Stimulated activated CD8-positive, alpha-beta memory T cell treated with anti-CD3 and anti-CD28 coated beads, Interleukin-15, amount 100 ng/mL, for 24 hours (primary cell): ENCODE results near the gene CCT7.
"Not testable (repeated sequence)": the region's sequence is repeated elsewhere in the genome, so short reads cannot be mapped to it uniquely, and the experiment has no call there.

Source experiments
- DNase-seq: peaks from one replicate; pipeline ENCODE4 v3.0.0-alpha.2; 2020; ENCODE audit warnings: low read depth

Gene CCT7

GRCh38 chr2:73233932-73234832 lies at the start of gene CCT7:
Gene CCT7, plus strand, starts transcription at chr2:73234308. Its CDS starts 71 bp downstream, at chr2:73234379.
- peak; percentile 57 for DNase-seq

- no peak for DNase-seq
Observed at GRCh38 chr2:73185965-73186364, 48.1 kb upstream of the CCT7 start.

GRCh38 chr2:73187549-73187948 lies 46.6 kb upstream of the CCT7 start:
- no peak for DNase-seq

- DNase-seq = no peak
Observed at GRCh38 chr2:73197579-73197978, 36.5 kb upstream of the CCT7 start.

- DNase-seq = not testable (repeated sequence)
Observed at GRCh38 chr2:73200281-73200680, 33.8 kb upstream of the CCT7 start.

- no peak for DNase-seq
Observed at GRCh38 chr2:73202156-73203054, 31.7 kb upstream of the CCT7 start, which contains the start of gene NOTO. Gene NOTO, plus strand, starts transcription at chr2:73202574. Its CDS starts 93 bp downstream, at chr2:73202667.

GRCh38 chr2:73203055-73203681 lies 30.9 kb upstream of the CCT7 start:
- no peak for DNase-seq

GRCh38 chr2:73205611-73206010 lies 28.5 kb upstream of the CCT7 start:
- no peak for DNase-seq

GRCh38 chr2:73208258-73208657 lies 25.9 kb upstream of the CCT7 start:
- no peak for DNase-seq

- DNase-seq = no peak
Observed at GRCh38 chr2:73210019-73210418, 24.1 kb upstream of the CCT7 start.

GRCh38 chr2:73210696-73211095 lies 23.4 kb upstream of the CCT7 start:
- DNase-seq = no peak

GRCh38 chr2:73212098-73212447 lies 22.0 kb upstream of the CCT7 start:
- no peak for DNase-seq

- peak; percentile 52 for DNase-seq
Observed at GRCh38 chr2:73212448-73213176, 21.5 kb upstream of the CCT7 start.

GRCh38 chr2:73214120-73215035 lies 19.7 kb upstream of the CCT7 start, which contains the start of gene SMYD5:
Gene SMYD5, plus strand, starts transcription at chr2:73214245. Its CDS starts 22 bp downstream, at chr2:73214267.
- DNase-seq = peak; percentile 70

GRCh38 chr2:73215254-73215653 lies 18.9 kb upstream of the CCT7 start:
- no peak for DNase-seq

- DNase-seq = no peak
Observed at GRCh38 chr2:73217160-73217559, 16.9 kb upstream of the CCT7 start.

- no peak for DNase-seq
Observed at GRCh38 chr2:73217826-73218225, 16.3 kb upstream of the CCT7 start.

- no peak for DNase-seq
Observed at GRCh38 chr2:73218298-73218697, 15.8 kb upstream of the CCT7 start.

GRCh38 chr2:73223821-73224220 lies 10.3 kb upstream of the CCT7 start:
- no peak for DNase-seq
